GM12874 (cell line): ENCODE results near the gene SIPA1L3.

Experiments
- TF ChIP-seq, protein P1 (sequence below): IDR thresholded peaks from 2 replicates; pipeline ENCODE4 v1.5.1; 2011; ENCODE audit warnings: low read depth, mild to moderate bottlenecking, control low read depth, low read length, moderate library complexity; ENCODE audit not compliant: insufficient read depth

SIPA1L3 gene

DNA sequence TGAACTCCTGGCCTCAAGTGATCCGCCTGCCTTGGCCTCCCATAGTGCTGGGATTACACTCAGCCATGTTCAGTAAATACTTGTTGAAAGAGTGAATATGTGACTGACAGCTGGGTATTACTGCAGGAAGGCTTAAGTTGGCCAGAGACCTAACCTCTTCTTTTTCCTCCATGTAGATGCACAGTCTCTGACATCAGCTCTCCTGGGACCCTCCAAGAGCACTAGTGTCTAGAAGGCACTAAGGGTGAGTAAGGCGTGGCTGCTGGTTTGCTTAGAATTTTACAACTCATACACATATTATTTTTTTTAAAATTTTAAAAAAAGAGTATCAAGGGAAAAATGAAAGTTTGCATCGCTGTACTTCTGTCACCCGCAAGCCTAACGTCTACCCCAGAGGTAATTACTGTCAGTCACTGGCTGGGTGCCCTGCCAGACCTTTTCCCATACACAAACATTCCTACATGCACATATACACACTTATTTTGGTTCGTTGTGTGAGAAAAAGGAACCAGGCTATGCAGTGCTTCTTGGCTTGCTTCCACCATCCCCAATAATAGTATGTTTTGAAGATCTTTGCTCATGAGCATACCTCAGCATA is 122.0 kb downstream of the SIPA1L3 start:
- TF ChIP-seq, protein P1, sequence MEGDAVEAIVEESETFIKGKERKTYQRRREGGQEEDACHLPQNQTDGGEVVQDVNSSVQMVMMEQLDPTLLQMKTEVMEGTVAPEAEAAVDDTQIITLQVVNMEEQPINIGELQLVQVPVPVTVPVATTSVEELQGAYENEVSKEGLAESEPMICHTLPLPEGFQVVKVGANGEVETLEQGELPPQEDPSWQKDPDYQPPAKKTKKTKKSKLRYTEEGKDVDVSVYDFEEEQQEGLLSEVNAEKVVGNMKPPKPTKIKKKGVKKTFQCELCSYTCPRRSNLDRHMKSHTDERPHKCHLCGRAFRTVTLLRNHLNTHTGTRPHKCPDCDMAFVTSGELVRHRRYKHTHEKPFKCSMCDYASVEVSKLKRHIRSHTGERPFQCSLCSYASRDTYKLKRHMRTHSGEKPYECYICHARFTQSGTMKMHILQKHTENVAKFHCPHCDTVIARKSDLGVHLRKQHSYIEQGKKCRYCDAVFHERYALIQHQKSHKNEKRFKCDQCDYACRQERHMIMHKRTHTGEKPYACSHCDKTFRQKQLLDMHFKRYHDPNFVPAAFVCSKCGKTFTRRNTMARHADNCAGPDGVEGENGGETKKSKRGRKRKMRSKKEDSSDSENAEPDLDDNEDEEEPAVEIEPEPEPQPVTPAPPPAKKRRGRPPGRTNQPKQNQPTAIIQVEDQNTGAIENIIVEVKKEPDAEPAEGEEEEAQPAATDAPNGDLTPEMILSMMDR, result no peak

DNA sequence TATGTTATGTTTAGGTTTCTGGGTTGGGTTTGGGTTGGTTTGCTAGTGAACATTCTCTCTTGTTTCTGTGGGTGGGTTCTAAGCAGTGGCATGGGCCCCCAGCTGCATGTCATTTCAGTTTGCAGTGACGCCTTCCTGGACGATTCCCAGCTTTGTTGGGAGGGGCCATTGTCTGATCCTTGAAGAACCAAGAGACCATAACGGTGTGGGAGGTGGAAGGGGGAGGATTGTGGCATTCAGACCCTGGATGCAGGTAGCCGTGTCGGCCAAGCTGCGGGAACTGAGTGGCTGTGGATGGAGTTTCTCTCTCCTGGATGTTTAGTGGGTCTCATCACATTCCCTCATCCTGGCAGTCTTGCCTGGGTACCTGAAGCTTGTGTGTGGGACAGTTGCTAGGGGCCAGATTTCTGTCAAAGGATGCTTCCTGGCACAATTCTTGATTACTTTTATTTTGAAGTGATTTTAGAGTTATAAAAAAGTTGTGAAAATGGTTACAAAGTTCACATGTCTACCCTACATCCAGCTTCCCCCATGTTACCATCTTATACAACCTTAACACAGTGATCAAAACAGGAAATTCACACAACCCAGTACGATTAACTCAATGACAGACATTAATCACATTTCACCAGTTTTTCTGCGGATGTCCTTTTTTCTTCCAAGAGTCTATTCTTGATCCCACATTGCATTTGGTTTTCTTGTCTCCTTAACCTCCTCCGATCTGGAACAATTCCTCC is 123.8 kb downstream of the SIPA1L3 start:
- TF ChIP-seq, protein P1, result no peak

DNA sequence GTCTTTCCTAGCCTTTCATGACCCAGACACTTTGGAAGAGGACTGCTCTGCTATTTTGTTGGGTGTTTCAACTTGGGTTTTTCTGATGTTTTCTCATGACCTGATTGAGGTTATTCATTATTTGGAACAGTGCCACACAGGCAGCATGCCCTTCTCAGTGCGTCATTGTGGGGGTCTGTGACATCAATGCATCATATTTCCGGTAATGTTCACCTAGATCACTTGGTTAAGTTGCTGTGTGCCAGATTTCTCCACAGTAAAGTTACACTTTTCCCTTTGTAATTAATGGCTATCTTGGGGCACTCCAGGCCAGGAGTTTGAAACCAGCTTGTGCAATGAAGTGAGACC is 124.4 kb downstream of the SIPA1L3 start:
- TF ChIP-seq, protein P1, result no peak

DNA sequence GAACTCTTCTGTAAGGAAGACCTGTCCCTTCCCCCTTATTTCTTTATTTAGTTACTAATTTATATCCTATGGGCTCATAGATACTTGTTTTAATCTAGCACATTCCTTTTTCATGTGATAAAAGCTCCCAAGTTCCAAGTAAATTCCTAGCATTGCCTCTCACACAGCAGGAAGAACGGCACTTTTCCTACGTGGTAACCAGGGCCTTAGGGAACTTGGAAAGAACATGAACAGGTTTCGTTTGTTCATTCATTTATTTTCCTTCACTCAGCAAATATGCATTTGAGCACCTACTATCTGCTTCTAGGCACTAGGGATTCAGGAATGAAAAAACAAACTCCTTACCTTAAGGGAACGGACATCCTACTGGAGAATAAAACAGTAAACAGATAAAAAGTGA is 125.1 kb downstream of the SIPA1L3 start:
- TF ChIP-seq, protein P1, result no peak

DNA sequence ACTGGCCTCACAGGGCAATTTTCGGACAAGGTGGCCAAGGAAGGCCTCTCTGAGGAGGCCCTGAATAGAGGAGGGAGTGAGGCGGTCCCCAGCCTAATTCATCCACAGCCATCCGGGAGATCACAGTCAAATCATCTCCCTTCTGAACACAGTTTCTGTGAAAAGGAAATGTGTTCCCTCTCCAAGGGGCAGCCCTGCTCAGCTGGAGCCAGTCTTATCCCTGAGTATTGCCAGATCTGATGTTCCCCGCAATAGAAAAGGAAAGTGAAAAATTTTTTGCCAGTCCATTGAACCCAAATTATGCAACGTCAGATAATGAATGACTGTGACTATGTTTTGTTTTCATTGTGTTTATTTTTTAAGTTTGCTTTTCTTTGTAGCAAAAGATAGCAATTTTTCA is 125.9 kb downstream of the SIPA1L3 start:
- TF ChIP-seq, protein P1, result no peak

DNA sequence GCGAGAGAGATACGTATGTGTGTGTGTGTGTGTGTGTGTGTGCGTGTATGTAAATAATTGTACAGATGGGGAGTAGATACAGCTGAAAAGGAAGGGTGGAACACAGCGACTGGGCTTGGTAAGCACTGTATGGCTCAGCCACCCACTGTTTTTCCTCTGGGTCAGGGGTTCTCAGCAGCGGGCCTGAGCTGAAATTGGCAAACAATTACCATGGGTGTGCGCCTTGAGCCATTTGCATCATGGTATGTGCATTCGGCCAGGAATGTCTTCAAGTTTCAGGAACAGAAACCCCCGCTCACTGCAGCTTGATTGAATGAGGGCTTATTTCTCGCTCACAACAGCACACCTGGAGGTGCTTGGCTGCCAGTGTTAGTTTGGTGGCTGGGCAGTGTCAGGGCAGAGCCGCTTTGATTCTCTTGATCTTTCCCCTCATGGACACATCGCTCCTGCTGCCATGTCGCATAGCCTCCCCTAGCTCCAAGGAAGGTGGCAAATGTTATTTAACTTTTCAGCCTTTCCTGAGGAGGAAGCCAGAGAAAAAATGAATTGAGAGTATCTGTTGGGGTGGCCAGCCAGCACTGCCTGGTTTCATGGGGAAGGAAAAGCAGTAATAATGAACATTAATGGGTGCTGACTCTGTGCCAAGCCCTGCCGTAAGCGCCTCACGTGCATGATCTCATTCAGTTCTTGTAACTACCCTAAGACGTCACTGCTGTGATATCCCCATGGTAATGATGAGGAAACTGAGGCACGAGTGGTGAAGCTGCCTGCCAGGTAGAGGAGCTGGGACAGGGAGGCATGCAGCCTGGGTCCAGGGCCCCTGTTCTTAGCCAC is 126.9 kb downstream of the SIPA1L3 start:
- TF ChIP-seq, protein P1, result peak; percentile 54

DNA sequence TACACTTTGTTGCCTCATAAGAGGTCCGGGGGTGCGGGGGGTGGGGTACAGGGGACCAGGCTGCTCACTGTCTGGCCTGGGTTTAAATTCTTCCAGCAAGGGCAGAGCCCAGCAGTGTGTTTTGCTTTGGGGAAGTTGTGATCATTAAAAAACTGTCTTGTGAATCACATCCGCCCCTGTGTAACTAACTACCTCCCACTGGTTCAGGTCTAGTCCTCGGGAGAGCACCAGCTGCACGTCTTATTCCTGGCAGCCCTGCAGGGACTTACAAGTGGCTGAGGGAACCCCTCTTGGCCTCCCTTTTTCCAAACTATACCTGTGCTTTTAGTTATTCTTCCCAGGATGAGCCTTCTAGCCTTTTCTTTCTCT is 127.5 kb downstream of the SIPA1L3 start:
- TF ChIP-seq, protein P1, result no peak
